ENCODE data around the gene MRPL43. TPM values are rescaled to one million over a fixed set of nuclear protein-coding genes. Genes with fewer than 3 reads are reported as not detected.

Gene MRPL43
- total and polyA plus RNA-seq, 2 donors (not counting 1 experiment from before 2014, with no cell fraction given) = 61.4 to 62.1 TPM

DNA sequence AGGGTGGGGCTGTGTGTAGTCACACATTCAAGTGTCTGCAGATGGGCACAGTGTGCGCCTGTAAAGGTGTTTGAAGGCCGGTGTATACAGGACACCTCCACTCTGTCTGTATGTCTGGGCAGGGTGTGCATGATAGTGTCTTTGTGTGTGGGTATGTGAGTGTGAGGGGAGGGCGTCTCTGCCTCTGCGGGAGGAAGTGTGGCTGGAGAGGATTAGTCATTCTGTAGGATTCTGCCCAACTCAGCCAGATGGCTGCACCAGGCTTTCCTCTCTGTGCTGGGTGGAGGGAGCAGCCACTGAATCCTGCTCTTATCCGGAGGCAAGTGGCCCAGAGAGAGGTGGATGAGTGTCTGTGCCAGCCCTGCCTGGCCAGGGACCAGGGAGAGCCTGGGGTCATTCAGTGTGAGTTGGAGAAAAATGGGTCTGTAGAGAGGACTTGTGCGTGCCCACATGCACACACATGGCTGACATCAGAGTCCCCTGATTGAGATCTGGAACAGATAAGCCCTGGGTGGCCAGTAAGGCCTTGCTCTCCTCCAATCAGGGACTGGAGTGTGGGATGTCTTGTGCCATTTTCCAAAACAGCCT is 45.4 kb upstream of the MRPL43 start:
- no peaks in the 10 kb centered on the region for H3K9me3 ChIP-seq (ENCODE audit: control insufficient read depth, insufficient read depth, low read depth, low read length)
- no peaks in the 10 kb centered on the region for H4K20me1 ChIP-seq (ENCODE audit: control insufficient read depth, extremely low read depth, insufficient read depth, low read length)
- H3K4me2 ChIP-seq (ENCODE audit: extremely low read depth, insufficient read depth, low read length) = peak overlapping the region; percentile 81
- H2AFZ ChIP-seq (ENCODE audit: low read length) = peak overlapping the region; percentile 10
- H3K4me1 ChIP-seq (ENCODE audit: control insufficient read depth, extremely low read depth, insufficient read depth, low read length) = peaks cover 10% of the 10 kb centered on the region
- H3K4me3 ChIP-seq (replicated peaks in 1 of 4; ENCODE audit: control extremely low read depth in 1 of 4, insufficient read depth in 1 of 4, low read depth in 3 of 4, low read length in 4 of 4) = peak overlapping the region; percentile 51 to 87 (median 78)
- peak overlapping the region; percentile 96 for H3K27ac ChIP-seq (ENCODE audit: insufficient read depth, low read length)
- peak; percentile 89 to 93 for DNase-seq (ENCODE audit: low read depth in 2 of 2)
- peaks cover 17% of the 10 kb centered on the region for H3K36me3 ChIP-seq (ENCODE audit: control insufficient read depth, insufficient read depth, low read length)
- H3K79me2 ChIP-seq (ENCODE audit: control insufficient read depth, insufficient read depth, low read length) = peaks cover 23% of the 10 kb centered on the region
- TF ChIP-seq EZH2 (IDR thresholded peaks at IDR 0.05; ENCODE audit: low read length, missing control alignments) = no peak
- peak overlapping the region; percentile 86 for H3K9ac ChIP-seq (ENCODE audit: insufficient read depth, low read length)
- no peaks in the 10 kb centered on the region for H3K27me3 ChIP-seq (ENCODE audit: control insufficient read depth, insufficient read depth, low read length)

GRCh38 chr10:101031796-101032636 is 44.7 kb upstream of the MRPL43 start:
- DNase-seq (ENCODE audit: low read depth in 2 of 2) = peak; percentile 67 to 73
- H3K4me2 ChIP-seq (ENCODE audit: extremely low read depth, insufficient read depth, low read length) = peak overlapping the region; percentile 81
- peak overlapping the region; percentile 61 for H2AFZ ChIP-seq (ENCODE audit: low read length)
- peaks cover 13% of the 10 kb centered on the region for H3K36me3 ChIP-seq (ENCODE audit: control insufficient read depth, insufficient read depth, low read length)
- no peaks in the 10 kb centered on the region for H3K9me3 ChIP-seq (ENCODE audit: control insufficient read depth, insufficient read depth, low read depth, low read length)
- H3K4me3 ChIP-seq (replicated peaks in 1 of 4; ENCODE audit: control extremely low read depth in 1 of 4, insufficient read depth in 1 of 4, low read depth in 3 of 4, low read length in 4 of 4) = peak overlapping the region; percentile 51 to 87 (median 78)
- peak overlapping the region; percentile 96 for H3K27ac ChIP-seq (ENCODE audit: insufficient read depth, low read length)
- TF ChIP-seq, protein P1, sequence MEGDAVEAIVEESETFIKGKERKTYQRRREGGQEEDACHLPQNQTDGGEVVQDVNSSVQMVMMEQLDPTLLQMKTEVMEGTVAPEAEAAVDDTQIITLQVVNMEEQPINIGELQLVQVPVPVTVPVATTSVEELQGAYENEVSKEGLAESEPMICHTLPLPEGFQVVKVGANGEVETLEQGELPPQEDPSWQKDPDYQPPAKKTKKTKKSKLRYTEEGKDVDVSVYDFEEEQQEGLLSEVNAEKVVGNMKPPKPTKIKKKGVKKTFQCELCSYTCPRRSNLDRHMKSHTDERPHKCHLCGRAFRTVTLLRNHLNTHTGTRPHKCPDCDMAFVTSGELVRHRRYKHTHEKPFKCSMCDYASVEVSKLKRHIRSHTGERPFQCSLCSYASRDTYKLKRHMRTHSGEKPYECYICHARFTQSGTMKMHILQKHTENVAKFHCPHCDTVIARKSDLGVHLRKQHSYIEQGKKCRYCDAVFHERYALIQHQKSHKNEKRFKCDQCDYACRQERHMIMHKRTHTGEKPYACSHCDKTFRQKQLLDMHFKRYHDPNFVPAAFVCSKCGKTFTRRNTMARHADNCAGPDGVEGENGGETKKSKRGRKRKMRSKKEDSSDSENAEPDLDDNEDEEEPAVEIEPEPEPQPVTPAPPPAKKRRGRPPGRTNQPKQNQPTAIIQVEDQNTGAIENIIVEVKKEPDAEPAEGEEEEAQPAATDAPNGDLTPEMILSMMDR (conservative IDR thresholded peaks at IDR 0.05 in 1 of 2, IDR thresholded peaks at IDR 0.05 in 1 of 2; ENCODE audit: low read depth in 1 of 2, low read length in 2 of 2) = no peak
- TF ChIP-seq EZH2 (IDR thresholded peaks at IDR 0.05; ENCODE audit: low read length, missing control alignments) = no peak
- H3K9ac ChIP-seq (ENCODE audit: insufficient read depth, low read length) = peak overlapping the region; percentile 86
- no peaks in the 10 kb centered on the region for H4K20me1 ChIP-seq (ENCODE audit: control insufficient read depth, extremely low read depth, insufficient read depth, low read length)
- peaks cover 23% of the 10 kb centered on the region for H3K79me2 ChIP-seq (ENCODE audit: control insufficient read depth, insufficient read depth, low read length)
- H3K27me3 ChIP-seq (ENCODE audit: control insufficient read depth, insufficient read depth, low read length) = no peaks in the 10 kb centered on the region
- peaks cover 10% of the 10 kb centered on the region for H3K4me1 ChIP-seq (ENCODE audit: control insufficient read depth, extremely low read depth, insufficient read depth, low read length)

DNA sequence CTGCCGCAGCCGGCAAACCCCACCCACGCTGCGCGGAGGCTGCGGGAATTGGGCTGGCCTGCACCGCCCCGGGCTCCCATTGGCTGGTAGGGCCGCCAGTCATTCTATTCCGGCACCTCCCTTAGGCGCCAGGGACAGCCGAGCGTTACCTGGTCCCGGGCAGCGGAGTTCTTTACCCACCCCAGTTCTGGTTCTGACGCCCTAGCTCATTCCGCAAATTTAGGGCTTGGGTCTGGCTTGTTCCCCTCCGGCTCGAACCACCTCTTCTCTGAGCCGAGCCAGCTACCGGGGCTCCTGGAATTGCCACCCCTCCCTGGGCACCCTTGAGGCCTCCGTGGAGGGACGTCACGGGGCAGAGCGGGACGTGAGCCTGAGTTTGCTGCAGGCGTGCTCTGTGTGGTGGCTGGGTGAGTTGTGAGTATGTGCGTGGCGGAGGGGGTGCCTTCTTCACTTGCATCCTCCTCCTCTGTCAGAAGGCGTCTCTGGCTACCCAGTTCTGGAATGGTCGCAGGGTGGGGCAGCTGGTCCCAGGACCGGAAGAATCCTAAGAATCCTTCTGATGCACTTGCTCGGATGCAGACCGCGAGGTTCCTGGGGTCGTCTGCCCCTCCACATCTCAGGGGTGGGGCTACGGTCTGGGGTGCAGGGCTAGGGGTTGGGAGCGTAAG is 44.0 kb upstream of the MRPL43 start, which contains the start of the genes PDZD7 and SFXN3:
Gene PDZD7, minus strand, starts transcription at position 2 of the 668 bp plus-strand sequence. CDS start 910 bp downstream, outside the sequence.
Gene SFXN3, plus strand, starts transcription at position 107 of the 668 bp plus-strand sequence. CDS start 3,461 bp downstream, outside the sequence.
- Histone ChIP-seq H3K9me3 (ENCODE audit: control insufficient read depth, insufficient read depth, low read depth, low read length) (no peaks in the 10 kb centered on the region), H2AFZ (ENCODE audit: low read length) (peak within 1 kb of the TSS; percentile 61), H3K27me3 (ENCODE audit: control insufficient read depth, insufficient read depth, low read length) (no peaks in the 10 kb centered on the region), H3K4me2 (ENCODE audit: extremely low read depth, insufficient read depth, low read length) (peak within 1 kb of the TSS; percentile 81), H4K20me1 (ENCODE audit: control insufficient read depth, extremely low read depth, insufficient read depth, low read length) (no peaks in the 10 kb centered on the region), H3K36me3 (ENCODE audit: control insufficient read depth, insufficient read depth, low read length) (peaks cover 11% of the 10 kb centered on the region), H3K4me3 (replicated peaks in 1 of 4; ENCODE audit: control extremely low read depth in 1 of 4, insufficient read depth in 1 of 4, low read depth in 3 of 4, low read length in 4 of 4) (peak within 1 kb of the TSS; percentile 51 to 87 (median 78)), H3K9ac (ENCODE audit: insufficient read depth, low read length) (peak within 1 kb of the TSS; percentile 86), H3K79me2 (ENCODE audit: control insufficient read depth, insufficient read depth, low read length) (peaks cover 23% of the 10 kb centered on the region), H3K4me1 (ENCODE audit: control insufficient read depth, extremely low read depth, insufficient read depth, low read length) (peaks cover 10% of the 10 kb centered on the region), H3K27ac (ENCODE audit: insufficient read depth, low read length) (peak within 1 kb of the TSS; percentile 96)
- TF ChIP-seq, protein P1 (conservative IDR thresholded peaks at IDR 0.05 in 1 of 2, IDR thresholded peaks at IDR 0.05 in 1 of 2; ENCODE audit: low read depth in 1 of 2, low read length in 2 of 2) = no peak
- no peak for TF ChIP-seq EZH2 (IDR thresholded peaks at IDR 0.05; ENCODE audit: low read length, missing control alignments)
- DNase-seq (ENCODE audit: low read depth in 2 of 2) = peak; percentile 94 to 96

All from fibroblast of lung (primary cell).